ENCODE results near the gene OR1E2.

The OR1E2 gene

GRCh38 chr17:3389791-3390190 is 43.9 kb downstream of the OR1E2 start:
- DNase-seq, result no peak

- no peak for DNase-seq
These were observed 47.5 kb downstream of the OR1E2 start, which contains the start of gene OR3A2 for GRCh38 chr17:3385869-3386816. TSS of gene OR3A2 (minus strand) at chr17:3386308.
